Measurements from ENCODE around the gene PMPCA.

- TF ChIP-seq CTCF (conservative IDR thresholded peaks at IDR 0.05; ENCODE audit: low read length): no peak
- TF ChIP-seq EZH2phosphoT487 (IDR thresholded peaks at IDR 0.05; ENCODE audit: borderline replicate concordance): no peak
Measured at GRCh38 chr9:136401173-136401922, 9.1 kb upstream of the PMPCA start.

Data from Loucy (cell line).